H1 (cell line): ENCODE results near the gene H6PD. TPM values are rescaled to one million over a fixed set of nuclear protein-coding genes. Genes with fewer than 3 reads are reported as not detected.

ENCODE experiments used
- CTCF ChIA-PET: fragments of 300-600 bp; sonication (Branson Sonifier 250); formaldehyde crosslinking; loops from one replicate; lab custom pipeline; 2021; ENCODE audit not compliant: partially characterized antibody; lab: Charles Lee
- POLR2A ChIA-PET: fragments of 300-600 bp; sonication (Branson Sonifier 250); formaldehyde crosslinking; loops from one replicate; lab custom pipeline; 2021; ENCODE audit warnings: inconsistent platforms; ENCODE audit not compliant: partially characterized antibody; lab: Charles Lee
- DNase-seq, 2 experiments: peaks; one replicate each; pipeline versions ENCODE4 v3.0.0 to v3.0.0-alpha.2; 2010 to 2022; ENCODE audit warnings: low spot score in 2 of 2, low read depth in 1 of 2, mixed read lengths in 1 of 2
- FAIRE-seq: peaks from 2 replicates; lab custom pipeline; 2011; peaks lifted over from hg19 to GRCh38; lab: Jason Lieb, UNC
- H2AFZ ChIP-seq: 2 replicates; pipeline ENCODE4 v1.8.1; 2012; ENCODE audit warnings: low read length, inconsistent platforms
- H2AK5ac ChIP-seq: 2 replicates; pipeline ENCODE4 v1.6.1; 2013; ENCODE audit warnings: low read depth, low read length
- H2BK120ac ChIP-seq: replicated peaks from 2 replicates; pipeline ENCODE3; 2013; ENCODE audit warnings: low read depth, low read length, inconsistent platforms
- H2BK12ac ChIP-seq: 2 replicates; pipeline ENCODE4 v1.6.1; 2013; ENCODE audit warnings: low read depth, low read length
- H2BK15ac ChIP-seq: 2 replicates; pipeline ENCODE4 v1.6.1; 2013; ENCODE audit warnings: low read length
- H2BK20ac ChIP-seq: 2 replicates; pipeline ENCODE4 v1.6.1; 2013; ENCODE audit warnings: low read length
- H2BK5ac ChIP-seq: 2 replicates; pipeline ENCODE4 v1.6.1; 2013; ENCODE audit warnings: low read depth, low read length
- H3K14ac ChIP-seq: 2 replicates; pipeline ENCODE4 v1.6.1; 2013; ENCODE audit warnings: inconsistent platforms; ENCODE audit not compliant: insufficient read length
- H3K18ac ChIP-seq: 2 replicates; pipeline ENCODE4 v1.6.1; 2013; ENCODE audit warnings: low read length; ENCODE audit errors: extremely low read depth
- H3K23ac ChIP-seq: 2 replicates; pipeline ENCODE4 v1.6.1; 2013; ENCODE audit warnings: inconsistent platforms; ENCODE audit not compliant: insufficient read length
- H3K23me2 ChIP-seq: 2 replicates; pipeline ENCODE4 v1.6.1; 2013; ENCODE audit warnings: low read depth, low read length
- H3K27ac ChIP-seq: 2 replicates; pipeline ENCODE4 v1.6.1; 2011; ENCODE audit warnings: low read depth, low read length, inconsistent platforms
- H3K27me3 ChIP-seq, 4 experiments: replicated peaks in 1 of 4; 1 replicate in 1 of 4; 2 replicates in 3 of 4; pipeline versions ENCODE4 v1.6.1 to v1.8.1; 2011 to 2013; ENCODE audit warnings: low read length in 3 of 4, mild to moderate bottlenecking in 3 of 4, inconsistent platforms in 2 of 4, mixed read lengths in 2 of 4, moderate library complexity in 1 of 4; ENCODE audit not compliant: control insufficient read depth in 3 of 4, insufficient read depth in 3 of 4; ENCODE audit errors: extremely low read depth in 1 of 4
- H3K36me3 ChIP-seq, 4 experiments: 2 replicates each; pipeline versions ENCODE4 v1.6.1 to v1.8.1; 2011 to 2013; ENCODE audit warnings: mild to moderate bottlenecking in 4 of 4, low read length in 3 of 4, moderate library complexity in 2 of 4, control low read depth in 1 of 4, inconsistent platforms in 1 of 4; ENCODE audit not compliant: insufficient read depth in 4 of 4, control insufficient read depth in 2 of 4
- H3K4ac ChIP-seq: replicated peaks from 2 replicates; pipeline ENCODE3; 2013; ENCODE audit warnings: low read length, low read depth, mixed read lengths, inconsistent platforms; ENCODE audit not compliant: insufficient read length
- H3K4me1 ChIP-seq, 4 experiments: replicated peaks in 1 of 4; 1 replicate in 1 of 4; 2 replicates in 3 of 4; pipeline versions ENCODE4 v1.6.1 to v1.8.1; 2011 to 2013; ENCODE audit warnings: low read length in 3 of 4, inconsistent platforms in 2 of 4, mixed read lengths in 1 of 4; ENCODE audit not compliant: insufficient read depth in 4 of 4, control insufficient read depth in 3 of 4
- H3K4me2 ChIP-seq, 2 experiments: 2 replicates each; pipeline versions ENCODE4 v1.6.1 to v1.8.1; 2011 to 2013; ENCODE audit warnings: low read depth in 2 of 2, low read length in 2 of 2, control low read depth in 1 of 2, inconsistent platforms in 1 of 2, mild to moderate bottlenecking in 1 of 2; ENCODE audit not compliant: insufficient read depth in 1 of 2
- H3K4me3 ChIP-seq, 4 experiments: fragments of 200-600, 300-600 bp in 1 of 4; sonication (generic), shearing (Covaris generic), sonication (Bioruptor Twin) in 1 of 4; 2 replicates each; pipeline versions ENCODE4 v1.5.1 to v1.8.1; 2011 to 2016; ENCODE audit warnings: low read length in 4 of 4, low read depth in 3 of 4, control low read depth in 2 of 4, inconsistent platforms in 2 of 4, mild to moderate bottlenecking in 2 of 4, mixed read lengths in 1 of 4, moderate library complexity in 1 of 4; ENCODE audit not compliant: insufficient read depth in 2 of 4; ENCODE audit errors: extremely low read depth in 1 of 4
- H3K56ac ChIP-seq: replicated peaks from 2 replicates; pipeline ENCODE3; 2013; ENCODE audit warnings: low read depth, mild to moderate bottlenecking, mixed read lengths, low read length, inconsistent platforms; ENCODE audit not compliant: insufficient read length
- H3K79me1 ChIP-seq: 2 replicates; pipeline ENCODE4 v1.6.1; 2013; ENCODE audit warnings: low read depth, low read length, control low read depth
- H3K79me2 ChIP-seq, 2 experiments: 2 replicates each; pipeline versions ENCODE4 v1.6.1 to v1.8.1; 2012 to 2013; ENCODE audit warnings: low read length in 2 of 2, mild to moderate bottlenecking in 2 of 2, inconsistent platforms in 1 of 2; ENCODE audit not compliant: insufficient read depth in 2 of 2, control insufficient read depth in 1 of 2
- H3K9ac ChIP-seq, 4 experiments: replicated peaks in 1 of 4; 1 replicate in 1 of 4; 2 replicates in 3 of 4; pipeline versions ENCODE4 v1.6.1 to v1.8.1; 2011 to 2013; ENCODE audit warnings: low read depth in 3 of 4, low read length in 3 of 4, control low read depth in 2 of 4, mild to moderate bottlenecking in 2 of 4, moderate library complexity in 2 of 4, inconsistent platforms in 1 of 4; ENCODE audit errors: extremely low read depth in 1 of 4
- H3K9me3 ChIP-seq, 2 experiments: 2 replicates each; pipeline versions ENCODE4 v1.6.1 to v1.8.1; 2012 to 2013; ENCODE audit warnings: mild to moderate bottlenecking in 2 of 2, moderate library complexity in 2 of 2, control low read depth in 1 of 2, inconsistent platforms in 1 of 2, low read depth in 1 of 2, low read length in 1 of 2, mixed read lengths in 1 of 2; ENCODE audit not compliant: insufficient read depth in 2 of 2
- H4K20me1 ChIP-seq, 2 experiments: replicated peaks in 1 of 2; 2 replicates each; pipeline versions ENCODE3 to v1.8.1; 2011 to 2013; ENCODE audit warnings: inconsistent platforms in 2 of 2, low read length in 2 of 2, mild to moderate bottlenecking in 1 of 2; ENCODE audit not compliant: insufficient read depth in 2 of 2, control insufficient read depth in 1 of 2
- H4K5ac ChIP-seq: 2 replicates; pipeline ENCODE4 v1.6.1; 2013; ENCODE audit warnings: low read length, low read depth, mixed read lengths, inconsistent platforms; ENCODE audit not compliant: insufficient read length
- H4K8ac ChIP-seq: 2 replicates; pipeline ENCODE4 v1.8.0; 2013; ENCODE audit warnings: mild to moderate bottlenecking, moderate library complexity, low read length, inconsistent platforms; ENCODE audit not compliant: insufficient read depth; ENCODE audit errors: extremely low read depth
- H4K91ac ChIP-seq: replicated peaks from 2 replicates; pipeline ENCODE3; 2013; ENCODE audit warnings: low read length, mixed read lengths, inconsistent platforms; ENCODE audit not compliant: insufficient read length
- BACH1 ChIP-seq: IDR thresholded peaks from 2 replicates; pipeline ENCODE4 v1.6.1; 2012; ENCODE audit warnings: low read length, improper control_type of control experiment
- GTF2F1 ChIP-seq: IDR thresholded peaks from 2 replicates; pipeline ENCODE4 v1.6.1; 2012; ENCODE audit warnings: low read depth, low read length, improper control_type of control experiment, borderline replicate concordance
- TCF12 ChIP-seq: IDR thresholded peaks from 2 replicates; pipeline ENCODE4 v1.6.1; 2011; ENCODE audit warnings: low read depth, mild to moderate bottlenecking, low read length
- WGBS, 2 experiments: shearing (Covaris generic) in 1 of 2; methylation state at CpG; one replicate each; pipeline versions ENCODE4 v1.1.6 to v1.1.7; 2013 to 2015; ENCODE audit warnings: low lambda C conversion rate in 2 of 2, mixed read lengths in 2 of 2, inconsistent platforms in 1 of 2, low coverage in 1 of 2, missing lambda C conversion rate in 1 of 2; ENCODE audit not compliant: insufficient replicate concordance in 2 of 2, insufficient coverage in 1 of 2, insufficient read length in 1 of 2; ENCODE audit errors: extremely low coverage in 1 of 2, missing lambda C conversion rate in 1 of 2; 5-methylcytosine and 5-hydroxymethylcytosine counted together
- polyA plus RNA-seq, 7 experiments: library from polyadenylated mRNA; depleted of rRNA in 3 of 7; stranded (reverse) in 5 of 7; unstranded in 2 of 7; fragments of >200 nt in 5 of 7; fragments of 200-250 nt in 2 of 7; gene quantifications; 1 replicate in 5 of 7; 2 replicates in 1 of 7; 4 replicates in 1 of 7; pipeline versions ENCODE4 v1.2.1 to v1.2.3, GENCODE V29; 2011 to 2013; ENCODE audit warnings: missing spikeins in 2 of 7, mixed read lengths in 2 of 7
- total RNA-seq: library from RNA; stranded (reverse); fragmentation: NEBNext Ultra II Directional; extraction: Animal tissue kit (Norgen Biotek cat#: 25700); gene quantifications from 2 replicates; pipeline ENCODE4 v1.2.1, GENCODE V29; 2021

H6PD gene
- total and polyA plus RNA-seq, 2 of the 8 experiments (the other 6 are each of a cell fraction or from before 2014, with no cell fraction given), result 3.6 to 3.8 TPM

DNA sequence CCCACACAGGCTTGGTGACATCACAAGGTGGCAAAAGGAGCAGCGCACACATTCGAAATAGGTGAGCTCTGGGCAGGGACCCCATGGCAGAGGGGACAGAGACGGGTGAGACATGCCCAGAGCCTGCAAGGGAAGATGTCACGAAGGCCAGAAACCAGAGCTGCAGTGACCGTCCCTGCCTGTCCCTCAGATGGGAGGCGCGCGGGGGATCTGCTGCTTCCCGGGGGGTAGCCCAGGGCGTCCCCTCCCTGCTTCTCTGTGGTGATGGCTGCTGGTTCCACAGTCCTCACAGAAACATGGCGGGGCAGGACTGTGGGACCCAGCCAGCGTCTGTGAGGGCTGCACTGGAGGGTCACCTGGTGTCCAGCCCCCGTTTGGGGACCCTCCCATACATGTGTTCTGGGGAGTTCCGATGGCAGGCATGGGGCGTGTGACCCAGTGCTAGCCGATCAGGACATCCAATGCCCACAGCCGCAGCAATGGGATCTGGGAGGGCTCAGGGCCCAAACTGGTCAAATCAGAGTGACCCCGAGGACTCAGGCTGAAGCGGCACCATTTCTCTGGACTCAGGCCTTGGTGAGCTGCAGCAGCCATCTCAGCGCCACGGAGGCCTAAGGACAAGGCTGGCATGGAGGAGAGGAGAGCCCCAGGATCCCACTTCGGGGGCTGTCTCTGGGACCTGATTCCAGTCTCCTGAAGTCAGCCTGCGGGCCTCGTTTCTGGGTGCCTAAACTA, 37.5 kb downstream of the H6PD start:
- no peak overlapping the region for H3K4ac ChIP-seq
- ChIA-PET CTCF (interaction anchor here (0.6 to 7.8 kb wide), 5 partner anchors 9 to 219 kb away, joined by 3 to 61 read pairs (median 6); no protein-coding TSS in a partner anchor), POLR2A (interaction anchor here (1.0 kb wide), 1 partner anchor 314 kb away, joined by 3 read pairs; no protein-coding TSS in a partner anchor)
- H4K20me1 ChIP-seq, result no peaks in the 10 kb centered on the region
- DNase-seq, result no peak
- FAIRE-seq, result no peak
- WGBS, 2 experiments, result 86% methylated on average over 24 of the region's 24 CpGs; no CpG with 5 or more reads in 1 of the 2 experiments
- H3K14ac ChIP-seq, result no peak overlapping the region
- H2BK12ac ChIP-seq, result no peak overlapping the region
- no peak overlapping the region for H3K27ac ChIP-seq
- no peak overlapping the region; the same call in 1 of the 2 replicates for H2BK15ac ChIP-seq
- H2BK5ac ChIP-seq, result no peak overlapping the region
- H3K79me2 ChIP-seq, result no peaks in the 10 kb centered on the region
- H4K8ac ChIP-seq, result no peak overlapping the region; the same call in 1 of the 2 replicates
- no peak overlapping the region for H3K23ac ChIP-seq
- TF ChIP-seq TCF12, result no peak
- no peak for TF ChIP-seq GTF2F1
- no peak for TF ChIP-seq BACH1
- no peak overlapping the region for H2AK5ac ChIP-seq
- no peaks in the 10 kb centered on the region; a peak in 2 of 7 replicates for H3K27me3 ChIP-seq
- H3K79me1 ChIP-seq, result no peaks in the 10 kb centered on the region
- no peak overlapping the region for H3K4me2 ChIP-seq
- no peaks in the 10 kb centered on the region for H3K9me3 ChIP-seq
- no peak overlapping the region for H3K4me3 ChIP-seq
- H3K9ac ChIP-seq, result no peak overlapping the region
- no peak overlapping the region for H3K56ac ChIP-seq
- H3K36me3 ChIP-seq, result no peaks in the 10 kb centered on the region
- H4K91ac ChIP-seq, result no peak overlapping the region
- H3K23me2 ChIP-seq, result no peaks in the 10 kb centered on the region
- peaks cover 0 to 4% (median 3%) of the 10 kb centered on the region in 4 experiments; a peak in 5 of 7 replicates for H3K4me1 ChIP-seq
- H2BK120ac ChIP-seq, result no peak overlapping the region
- no peak overlapping the region for H4K5ac ChIP-seq
- no peak overlapping the region for H2BK20ac ChIP-seq
- H2AFZ ChIP-seq, result no peak overlapping the region
- H3K18ac ChIP-seq, result no peak overlapping the region
